Chondrocyte (in vitro differentiated cells): ENCODE results near the gene THSD4. TPM values are rescaled to one million over a fixed set of nuclear protein-coding genes. Genes with fewer than 3 reads are reported as not detected.

Experiments
- DNase-seq: peaks from one replicate; pipeline ENCODE4 v3.0.0; 2021; ENCODE audit warnings: mixed read lengths, low spot score
- H3K27ac Mint-ChIP-seq: one replicate; pipeline ENCODE4 v1.8.0; 2021; ENCODE audit warnings: mild to moderate bottlenecking, moderate library complexity, mixed read lengths; ENCODE audit not compliant: unreplicated experiment
- H3K27me3 Mint-ChIP-seq: 2 replicates; pipeline ENCODE4 v1.8.0; 2021; ENCODE audit warnings: low read depth, mixed read lengths
- H3K36me3 Mint-ChIP-seq: 2 replicates; pipeline ENCODE4 v1.8.0; 2021; ENCODE audit warnings: low read depth, mixed read lengths
- H3K4me1 Mint-ChIP-seq: 2 replicates; pipeline ENCODE4 v1.8.0; 2021; ENCODE audit warnings: low read depth, mild to moderate bottlenecking, mixed read lengths
- H3K4me3 Mint-ChIP-seq: one replicate; pipeline ENCODE4 v1.8.0; 2021; ENCODE audit warnings: mild to moderate bottlenecking, moderate library complexity, mixed read lengths; ENCODE audit not compliant: unreplicated experiment
- H3K9me3 Mint-ChIP-seq: 2 replicates; pipeline ENCODE4 v1.8.0; 2021; ENCODE audit warnings: low read depth, mixed read lengths
- total RNA-seq: library from RNA; stranded (reverse); gene quantifications from 3 replicates; pipeline ENCODE4 v1.2.1, GENCODE V29; 2021
- TF ChIP-seq, protein P1 (sequence below): fragments of 200-600 bp; sonication (generic); IDR thresholded peaks from 2 replicates; pipeline ENCODE4 v1.5.0; 2021; ENCODE audit warnings: antibody characterized with exemption, mild to moderate bottlenecking, moderate library complexity

The THSD4 gene
- total RNA-seq, 1 donor from 2014 or later: 3.4 TPM

GRCh38 chr15:71812966-71813722 lies 697.9 kb downstream of the THSD4 start:
- no peak for DNase-seq
- Mint-ChIP-seq H3K9me3 (no peaks in the 10 kb centered on the region), H3K4me3 (no peak overlapping the region), H3K4me1 (peaks cover 4% of the 10 kb centered on the region), H3K36me3 (peaks cover 3% of the 10 kb centered on the region), H3K27me3 (no peaks in the 10 kb centered on the region), H3K27ac (no peak overlapping the region)
- TF ChIP-seq, protein P1, sequence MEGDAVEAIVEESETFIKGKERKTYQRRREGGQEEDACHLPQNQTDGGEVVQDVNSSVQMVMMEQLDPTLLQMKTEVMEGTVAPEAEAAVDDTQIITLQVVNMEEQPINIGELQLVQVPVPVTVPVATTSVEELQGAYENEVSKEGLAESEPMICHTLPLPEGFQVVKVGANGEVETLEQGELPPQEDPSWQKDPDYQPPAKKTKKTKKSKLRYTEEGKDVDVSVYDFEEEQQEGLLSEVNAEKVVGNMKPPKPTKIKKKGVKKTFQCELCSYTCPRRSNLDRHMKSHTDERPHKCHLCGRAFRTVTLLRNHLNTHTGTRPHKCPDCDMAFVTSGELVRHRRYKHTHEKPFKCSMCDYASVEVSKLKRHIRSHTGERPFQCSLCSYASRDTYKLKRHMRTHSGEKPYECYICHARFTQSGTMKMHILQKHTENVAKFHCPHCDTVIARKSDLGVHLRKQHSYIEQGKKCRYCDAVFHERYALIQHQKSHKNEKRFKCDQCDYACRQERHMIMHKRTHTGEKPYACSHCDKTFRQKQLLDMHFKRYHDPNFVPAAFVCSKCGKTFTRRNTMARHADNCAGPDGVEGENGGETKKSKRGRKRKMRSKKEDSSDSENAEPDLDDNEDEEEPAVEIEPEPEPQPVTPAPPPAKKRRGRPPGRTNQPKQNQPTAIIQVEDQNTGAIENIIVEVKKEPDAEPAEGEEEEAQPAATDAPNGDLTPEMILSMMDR: no peak

GRCh38 chr15:71813723-71814470 lies 698.6 kb downstream of the THSD4 start:
- H3K4me3 Mint-ChIP-seq: no peak overlapping the region
- H3K27ac Mint-ChIP-seq: no peak overlapping the region
- H3K4me1 Mint-ChIP-seq: no peaks in the 10 kb centered on the region
- H3K36me3 Mint-ChIP-seq: peaks cover 8% of the 10 kb centered on the region
- TF ChIP-seq, protein P1: no peak
- H3K9me3 Mint-ChIP-seq: peaks cover 3% of the 10 kb centered on the region
- no peak for DNase-seq
- no peaks in the 10 kb centered on the region for H3K27me3 Mint-ChIP-seq

DNA sequence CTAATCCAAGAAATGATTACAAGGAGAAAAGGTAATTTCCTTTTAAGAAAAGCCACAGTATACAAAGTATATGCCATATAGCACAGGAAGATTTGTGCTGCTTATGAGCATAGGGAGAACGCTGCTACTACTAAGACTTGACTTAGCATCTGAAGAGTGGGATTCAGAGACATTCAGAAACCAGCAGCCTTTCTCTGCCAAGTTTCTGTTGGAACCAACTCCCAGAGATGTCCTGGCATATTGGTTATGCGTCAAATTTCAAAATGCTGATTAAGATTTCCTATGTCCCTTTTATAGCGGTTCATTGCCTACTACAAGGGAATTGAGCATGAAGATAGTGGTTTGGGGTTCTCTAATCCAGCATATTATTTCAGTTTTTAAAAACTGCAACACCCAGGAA lies 700.0 kb downstream of the THSD4 start:
- Mint-ChIP-seq H3K9me3 (peaks cover 6% of the 10 kb centered on the region), H3K4me3 (no peak overlapping the region), H3K27ac (no peak overlapping the region), H3K36me3 (peaks cover 8% of the 10 kb centered on the region), H3K27me3 (no peaks in the 10 kb centered on the region), H3K4me1 (no peaks in the 10 kb centered on the region)
- no peak for DNase-seq
- TF ChIP-seq, protein P1: no peak

- no peak for DNase-seq
- Mint-ChIP-seq H3K9me3 (peaks cover 19% of the 10 kb centered on the region), H3K36me3 (peaks cover 17% of the 10 kb centered on the region), H3K4me1 (no peaks in the 10 kb centered on the region), H3K4me3 (no peak overlapping the region), H3K27ac (no peak overlapping the region), H3K27me3 (no peaks in the 10 kb centered on the region)
- TF ChIP-seq, protein P1: no peak
Measured at GRCh38 chr15:71817351-71817750, 702.1 kb downstream of the THSD4 start.

DNA sequence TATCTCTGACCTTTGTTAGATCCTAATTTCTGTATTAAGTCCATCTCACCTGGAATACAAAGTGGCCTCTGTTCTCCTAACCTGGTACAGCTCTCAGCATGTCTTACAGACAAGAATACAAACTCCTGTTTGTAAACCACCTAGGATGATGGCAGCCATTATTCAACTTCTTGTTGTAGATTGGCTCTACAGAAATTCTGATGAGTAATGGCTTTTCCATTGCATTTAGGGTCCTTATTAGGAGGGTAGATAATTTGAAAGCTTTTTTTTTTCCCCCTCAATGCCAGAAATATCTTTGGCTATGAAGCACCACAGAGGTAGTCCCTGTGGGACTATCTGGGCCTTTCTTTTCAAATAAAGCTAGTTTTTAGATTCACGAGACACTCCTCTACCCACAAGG lies 704.9 kb downstream of the THSD4 start:
- H3K36me3 Mint-ChIP-seq: peaks cover 32% of the 10 kb centered on the region
- H3K4me3 Mint-ChIP-seq: no peak overlapping the region
- no peak for DNase-seq
- peaks cover 30% of the 10 kb centered on the region for H3K9me3 Mint-ChIP-seq
- TF ChIP-seq, protein P1: no peak
- no peak overlapping the region for H3K27ac Mint-ChIP-seq
- peaks cover 5% of the 10 kb centered on the region for H3K4me1 Mint-ChIP-seq
- H3K27me3 Mint-ChIP-seq: no peaks in the 10 kb centered on the region
